Left colon (tissue), 2 donors: ENCODE results near the gene LTB. TPM values are rescaled to one million over a fixed set of nuclear protein-coding genes. Genes with fewer than 3 reads are reported as not detected.

Experiments used
- ATAC-seq: fragments of 200-7000 bp; cut with Tn5 transposase; one replicate; pipeline ENCODE4 v1.9.1; 2020; ENCODE audit warnings: mild to moderate bottlenecking, moderate library complexity
- DNase-seq, 2 donors: peaks; one replicate each; pipeline ENCODE4 v3.0.0-alpha.2; 2020
- intact Hi-C, 2 donors: fragments of 100-400 bp; cut with DNase I in 1 of 2; cut with micrococcal nuclease in 1 of 2; formaldehyde crosslinking; loops; one replicate each; pipeline versions ENCODE4 v1.11.2 to v1.14.0; 2022; cut with DNase I, micrococcal nuclease
- total RNA-seq, 2 donors: library from RNA; stranded (reverse); fragmentation: NEBNext Ultra II Directional; extraction: Animal tissue kit (Norgen Biotek cat#: 25700); gene quantifications; one replicate each; pipeline ENCODE4 v1.2.1, GENCODE V29; 2021
- donor health status: DM: no; HTN: no; CAD: no.
- donor health status: DM: yes; HTN: yes; CAD: no.

LTB gene
- total RNA-seq, 2 donors from 2014 or later = 0.70 to 3.0 TPM

GRCh38 chr6:31538805-31539400 lies 43.3 kb downstream of the LTB start:
- ATAC-seq (no peak), DNase-seq (no peak)
- intact Hi-C loops = no loop called here

DNA sequence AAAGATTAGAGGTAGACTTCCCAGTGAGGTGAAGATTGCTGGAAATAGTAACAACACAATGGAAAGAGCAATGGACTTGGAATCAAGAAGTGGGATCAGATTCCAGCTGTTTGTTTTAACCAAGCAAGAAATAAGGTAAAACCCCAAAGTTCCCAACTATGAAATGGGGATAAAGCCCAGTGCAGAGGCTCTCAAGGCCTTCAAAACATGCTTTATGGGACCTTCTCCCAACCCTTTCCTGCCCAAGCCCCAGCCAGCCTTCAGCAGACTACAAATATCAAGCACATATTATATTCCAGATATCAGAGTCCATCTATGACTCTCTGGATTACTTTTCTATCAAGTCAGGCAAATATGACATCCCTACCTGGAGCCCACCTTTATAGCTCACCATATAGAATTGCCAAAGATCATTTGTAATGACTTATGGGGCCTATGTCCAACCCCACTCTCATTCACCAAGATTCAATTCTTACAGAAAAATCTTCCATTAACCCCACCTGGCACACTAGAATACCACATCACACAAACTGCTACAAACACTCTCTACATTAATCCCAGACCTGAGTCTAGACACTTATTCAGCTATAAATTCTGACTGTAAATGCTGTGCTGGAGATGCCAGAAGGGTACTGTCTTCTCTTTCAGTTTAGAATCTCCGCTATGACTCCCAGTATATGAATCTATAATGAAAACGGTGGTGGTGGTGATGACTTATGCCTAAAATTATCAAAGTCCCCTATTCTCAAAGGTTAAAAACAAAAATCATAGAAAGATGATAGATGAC lies 46.5 kb downstream of the LTB start:
- DNase-seq (no peak), ATAC-seq (no peak)
- intact Hi-C loops = no loop called here

- ATAC-seq = no peak
- intact Hi-C loops = no loop called here
Observed at GRCh38 chr6:31534521-31535040, 47.6 kb downstream of the LTB start.

GRCh38 chr6:31534011-31534410 lies 48.2 kb downstream of the LTB start:
- ATAC-seq (no peak), DNase-seq (no peak)
- intact Hi-C loops = no loop called here

More at GRCh38 chr6:31534521-31535040, 47.6 kb downstream of the LTB start:
- no peak for DNase-seq

DNA sequence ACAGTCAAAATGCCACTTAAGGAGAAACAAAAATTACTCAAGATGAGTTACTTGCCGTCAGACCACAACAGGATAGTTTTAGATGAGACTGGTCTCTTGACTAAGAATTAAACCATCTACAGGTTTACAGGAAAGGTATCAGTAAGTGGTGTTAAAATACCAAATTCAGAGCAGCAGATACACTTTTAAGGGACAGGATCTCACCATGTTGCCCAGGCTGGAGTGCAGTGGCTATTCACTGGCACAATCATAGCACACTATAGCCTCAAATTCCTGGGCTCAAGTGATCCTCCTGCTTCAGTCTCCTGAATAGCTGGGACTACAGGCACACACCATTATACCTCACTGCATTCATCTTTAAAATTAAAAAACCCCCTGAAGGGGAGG lies 48.8 kb downstream of the LTB start:
- ATAC-seq = no peak
- intact Hi-C loops = no loop called here
- DNase-seq = no peak

GRCh38 chr6:31532644-31533454 lies 49.4 kb downstream of the LTB start:
- DNase-seq (no peak), ATAC-seq (no peak)
- intact Hi-C loops = no loop called here

GRCh38 chr6:31531771-31532643 lies 50.2 kb downstream of the LTB start:
- no peak for ATAC-seq
- no peak for DNase-seq
- intact Hi-C loops = no loop called here

DNA sequence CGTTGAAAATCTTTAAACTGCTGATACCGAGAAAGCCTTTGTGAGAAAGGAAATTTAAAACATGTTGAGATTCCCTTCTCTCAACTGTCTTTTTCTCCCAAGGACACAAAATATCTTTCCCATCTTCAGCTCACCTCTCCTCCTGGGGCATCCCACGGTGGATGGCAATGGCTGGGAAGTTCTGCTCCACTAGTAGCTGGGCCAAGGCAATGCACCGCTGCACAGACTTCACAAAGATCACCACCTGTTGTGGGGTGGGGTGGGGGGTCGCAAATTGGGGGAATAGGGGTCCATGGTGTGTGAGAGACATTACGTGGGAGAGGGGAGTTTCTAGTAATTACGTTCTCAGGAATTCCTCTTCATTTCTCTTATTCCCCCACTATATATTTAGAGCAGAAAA lies 51.1 kb downstream of the LTB start:
- intact Hi-C loops = no loop called here
- no peak for ATAC-seq
- DNase-seq = no peak

GRCh38 chr6:31530659-31531058 lies 51.6 kb downstream of the LTB start:
- ATAC-seq (no peak), DNase-seq (no peak)
- intact Hi-C loops = no loop called here

Other genes starting within 250 kb of the LTB start
- gene HLA-B, start 225.2 kb downstream of the LTB start, total RNA-seq = 1,000 to 10,000 TPM; 1,508 to 2,239 TPM
- 10 to 100 TPM; 18.5 to 23.7 TPM for gene MICA, start 178.8 kb downstream of the LTB start, total RNA-seq
- gene MICB, start 84.3 kb downstream of the LTB start, total RNA-seq = 1 to 10 TPM; 1.2 to 1.3 TPM
- gene MCCD1, start 53.5 kb downstream of the LTB start, total RNA-seq = not detected
- gene DDX39B, start 40.4 kb downstream of the LTB start, total RNA-seq = 100 to 1,000 TPM; 221 to 269 TPM
- gene ATP6V1G2, start 35.8 kb downstream of the LTB start, total RNA-seq = under 1 TPM; 0.58 to 0.92 TPM
- 10 to 100 TPM; 14.4 to 18.0 TPM for gene NFKBIL1, start 34.8 kb downstream of the LTB start, total RNA-seq
- gene LTA, start 10.1 kb downstream of the LTB start, total RNA-seq = under 1 TPM in 1 of 2 donors, not detected in 1; 0.36 TPM
- 1 to 10 TPM in 1 of 2 donors, under 1 TPM in 1; 0.27 to 1.4 TPM for gene TNF, start 6.9 kb downstream of the LTB start, total RNA-seq
- 1 to 10 TPM; 2.4 to 5.8 TPM for gene LST1, start 3.9 kb upstream of the LTB start, total RNA-seq
- gene NCR3, start 10.6 kb upstream of the LTB start, total RNA-seq = 1 to 10 TPM in 1 of 2 donors, not detected in 1; 1.1 TPM
- gene AIF1, start 32.8 kb upstream of the LTB start, total RNA-seq = 10 to 100 TPM in 1 of 2 donors, 1 to 10 TPM in 1; 5.2 to 15.0 TPM
- gene PRRC2A, start 38.3 kb upstream of the LTB start, total RNA-seq = 100 to 1,000 TPM in 1 of 2 donors, 10 to 100 TPM in 1; 92.9 to 110 TPM
- 100 to 1,000 TPM; 272 to 282 TPM for gene BAG6, start 70.2 kb upstream of the LTB start, total RNA-seq
- 1 to 10 TPM; 2.0 to 3.1 TPM for gene APOM, start 73.5 kb upstream of the LTB start, total RNA-seq
- 10 to 100 TPM; 35.7 to 36.3 TPM for gene C6orf47, start 78.4 kb upstream of the LTB start, total RNA-seq
- gene GPANK1, start 82.6 kb upstream of the LTB start, total RNA-seq = 10 to 100 TPM; 11.1 to 15.2 TPM
- 100 to 1,000 TPM; 137 to 155 TPM for gene CSNK2B, start 83.7 kb upstream of the LTB start, total RNA-seq
- 1 to 10 TPM; 8.7 to 9.9 TPM for gene LY6G5B, start 87.6 kb upstream of the LTB start, total RNA-seq
- 1 to 10 TPM; 1.6 to 2.5 TPM for gene LY6G5C, start 98.6 kb upstream of the LTB start, total RNA-seq
- 10 to 100 TPM; 51.5 to 53.9 TPM for gene ABHD16A, start 120.9 kb upstream of the LTB start, total RNA-seq
- not detected for gene LY6G6F, start 124.4 kb upstream of the LTB start, total RNA-seq
- not detected for gene LY6G6D, start 132.9 kb upstream of the LTB start, total RNA-seq
- gene LY6G6C, start 139.3 kb upstream of the LTB start, total RNA-seq = not detected
- gene MPIG6B, start 140.9 kb upstream of the LTB start, total RNA-seq = under 1 TPM in 1 of 2 donors, not detected in 1; 0.20 TPM
- gene DDAH2, start 146.9 kb upstream of the LTB start, total RNA-seq = 100 to 1,000 TPM in 1 of 2 donors, 10 to 100 TPM in 1; 84.2 to 139 TPM
- gene CLIC1, start 154.1 kb upstream of the LTB start, total RNA-seq = 100 to 1,000 TPM; 502 to 513 TPM
- 10 to 100 TPM; 18.7 to 26.9 TPM for gene MSH5, start 157.6 kb upstream of the LTB start, total RNA-seq
- gene SAPCD1, start 180.2 kb upstream of the LTB start, total RNA-seq = 1 to 10 TPM; 3.2 to 3.9 TPM
- gene VWA7, start 194.9 kb upstream of the LTB start, total RNA-seq = 10 to 100 TPM; 11.4 to 11.8 TPM
- 10 to 100 TPM; 35.3 to 58.1 TPM for gene VARS1, start 213.3 kb upstream of the LTB start, total RNA-seq
- gene LSM2, start 224.5 kb upstream of the LTB start, total RNA-seq = 10 to 100 TPM; 33.0 to 33.5 TPM
- gene HSPA1L, start 232.9 kb upstream of the LTB start, total RNA-seq = 1 to 10 TPM in 1 of 2 donors, under 1 TPM in 1; 0.89 to 1.1 TPM
- gene HSPA1A, start 233.1 kb upstream of the LTB start, total RNA-seq = 100 to 1,000 TPM; 124 to 136 TPM
- gene HSPA1B, start 245.3 kb upstream of the LTB start, total RNA-seq = 100 to 1,000 TPM; 252 to 296 TPM